Activated CD8-positive, alpha-beta memory T cell treated with anti-CD3 and anti-CD28 coated beads for 1 hour (primary cell): ENCODE measurements around the gene EFCAB6.
A peak's percentile ranks its signal among the peaks of the same experiment; 100 is the strongest.

Source experiments
- DNase-seq, 2 donors: peaks; one replicate each; pipeline ENCODE4 v3.0.0-alpha.2; 2020; ENCODE audit warnings: low read depth in 1 of 2; ENCODE audit errors: extremely low read depth in 1 of 2

Gene EFCAB6, protein sequence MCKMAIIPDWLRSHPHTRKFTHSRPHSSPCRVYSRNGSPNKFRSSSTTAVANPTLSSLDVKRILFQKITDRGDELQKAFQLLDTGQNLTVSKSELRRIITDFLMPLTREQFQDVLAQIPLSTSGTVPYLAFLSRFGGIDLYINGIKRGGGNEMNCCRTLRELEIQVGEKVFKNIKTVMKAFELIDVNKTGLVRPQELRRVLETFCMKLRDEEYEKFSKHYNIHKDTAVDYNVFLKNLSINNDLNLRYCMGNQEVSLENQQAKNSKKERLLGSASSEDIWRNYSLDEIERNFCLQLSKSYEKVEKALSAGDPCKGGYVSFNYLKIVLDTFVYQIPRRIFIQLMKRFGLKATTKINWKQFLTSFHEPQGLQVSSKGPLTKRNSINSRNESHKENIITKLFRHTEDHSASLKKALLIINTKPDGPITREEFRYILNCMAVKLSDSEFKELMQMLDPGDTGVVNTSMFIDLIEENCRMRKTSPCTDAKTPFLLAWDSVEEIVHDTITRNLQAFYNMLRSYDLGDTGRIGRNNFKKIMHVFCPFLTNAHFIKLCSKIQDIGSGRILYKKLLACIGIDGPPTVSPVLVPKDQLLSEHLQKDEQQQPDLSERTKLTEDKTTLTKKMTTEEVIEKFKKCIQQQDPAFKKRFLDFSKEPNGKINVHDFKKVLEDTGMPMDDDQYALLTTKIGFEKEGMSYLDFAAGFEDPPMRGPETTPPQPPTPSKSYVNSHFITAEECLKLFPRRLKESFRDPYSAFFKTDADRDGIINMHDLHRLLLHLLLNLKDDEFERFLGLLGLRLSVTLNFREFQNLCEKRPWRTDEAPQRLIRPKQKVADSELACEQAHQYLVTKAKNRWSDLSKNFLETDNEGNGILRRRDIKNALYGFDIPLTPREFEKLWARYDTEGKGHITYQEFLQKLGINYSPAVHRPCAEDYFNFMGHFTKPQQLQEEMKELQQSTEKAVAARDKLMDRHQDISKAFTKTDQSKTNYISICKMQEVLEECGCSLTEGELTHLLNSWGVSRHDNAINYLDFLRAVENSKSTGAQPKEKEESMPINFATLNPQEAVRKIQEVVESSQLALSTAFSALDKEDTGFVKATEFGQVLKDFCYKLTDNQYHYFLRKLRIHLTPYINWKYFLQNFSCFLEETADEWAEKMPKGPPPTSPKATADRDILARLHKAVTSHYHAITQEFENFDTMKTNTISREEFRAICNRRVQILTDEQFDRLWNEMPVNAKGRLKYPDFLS (N-terminal part only)

DNA sequence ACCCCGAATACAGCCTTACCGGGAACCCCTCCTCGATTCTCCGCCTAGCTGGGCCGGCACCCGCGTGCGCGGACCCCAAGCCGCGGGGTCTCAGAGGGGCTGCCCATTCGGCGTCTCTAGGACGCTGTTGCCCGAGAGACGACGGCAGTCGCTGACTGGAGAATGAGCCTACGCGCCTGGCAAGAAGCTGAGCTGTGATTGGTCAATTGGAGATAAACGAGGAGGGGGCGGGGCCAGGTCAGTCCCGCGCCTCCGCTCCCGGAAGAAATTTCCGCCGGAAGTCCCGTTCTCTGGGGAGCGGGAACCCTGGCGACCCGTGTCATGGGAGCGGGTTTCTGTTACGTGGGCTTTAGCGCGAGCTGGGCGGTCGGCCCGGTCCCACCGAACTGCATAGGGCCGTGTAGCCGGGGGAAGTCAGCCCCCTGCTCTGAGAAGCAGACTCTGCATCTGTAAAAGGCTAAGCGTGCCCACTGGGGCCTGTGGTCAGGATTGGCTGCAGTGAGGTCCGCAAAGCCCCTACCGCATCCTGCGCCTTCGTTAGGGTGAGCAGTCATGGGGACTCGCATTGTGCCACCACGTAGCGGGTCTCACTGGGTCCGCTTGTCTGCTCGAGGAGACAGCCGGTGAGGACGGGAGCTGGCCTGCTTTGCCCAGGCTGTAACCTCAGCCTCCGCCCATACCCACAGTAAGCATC lies at the start of gene EFCAB6:
TSS of gene EFCAB6 (minus strand) at position 157 of the 694 bp plus-strand sequence. CDS start 29,987 bp downstream, outside the sequence.
- peak; percentile 81 to 83 for DNase-seq

DNA sequence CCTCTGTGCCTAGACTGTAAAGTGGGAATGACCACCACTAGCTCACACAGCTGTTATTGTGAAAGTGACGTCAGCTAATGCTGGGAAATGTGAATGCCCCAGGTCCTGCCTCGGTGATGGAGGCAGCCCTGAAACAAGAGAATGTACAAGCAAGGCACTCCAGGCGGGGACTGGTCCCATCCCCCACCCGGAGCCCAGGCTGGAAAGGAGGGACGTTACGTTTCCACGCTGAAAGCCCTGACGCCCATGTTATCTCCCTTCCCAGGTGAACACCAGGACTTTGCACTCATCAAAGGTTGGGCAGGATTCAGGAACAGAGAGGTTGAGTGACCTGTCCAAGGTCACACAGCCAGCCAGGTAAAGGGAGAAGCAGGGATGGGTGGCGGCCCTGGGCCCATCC lies 49.4 kb upstream of the EFCAB6 start:
- no peak for DNase-seq

DNA sequence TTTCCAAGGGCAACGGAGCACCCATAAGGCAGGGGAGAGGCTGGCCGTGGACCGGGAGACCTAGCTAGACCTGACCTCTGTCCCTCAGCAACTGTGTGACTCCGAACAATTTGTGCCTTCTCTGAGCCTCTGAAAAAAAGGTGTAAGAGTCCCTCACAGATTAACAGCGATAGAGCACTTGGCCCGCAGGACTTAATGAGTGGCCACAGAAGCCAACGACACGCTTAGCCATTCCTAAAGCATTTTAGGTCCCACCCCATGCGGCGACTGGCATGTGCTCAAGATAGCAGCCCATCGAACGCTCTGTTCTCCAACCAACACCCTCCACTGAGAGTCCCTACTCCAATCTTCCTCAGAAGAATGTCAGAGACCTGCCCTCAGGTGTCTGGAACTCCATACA lies 48.7 kb upstream of the EFCAB6 start:
- no peak for DNase-seq

DNA sequence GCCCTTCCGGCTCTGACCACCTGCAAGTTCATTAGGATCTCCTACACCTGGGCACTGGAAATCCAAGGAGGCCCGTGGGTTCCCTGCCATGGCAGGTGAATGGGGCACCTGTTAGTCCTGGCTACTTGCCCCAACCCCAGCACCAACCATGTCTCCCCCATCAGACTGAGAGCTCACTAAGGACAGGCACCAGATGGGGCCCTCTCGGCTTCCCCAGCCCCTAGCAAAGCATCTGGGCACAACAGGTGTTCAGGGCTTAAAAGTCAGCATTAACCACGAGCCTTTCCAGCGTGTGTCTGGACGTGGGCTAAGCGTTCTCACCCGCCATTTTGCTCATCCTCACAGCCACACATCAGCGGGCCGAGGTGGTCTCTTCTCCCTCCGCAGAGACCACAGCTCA lies 48.0 kb upstream of the EFCAB6 start:
- no peak for DNase-seq

DNA sequence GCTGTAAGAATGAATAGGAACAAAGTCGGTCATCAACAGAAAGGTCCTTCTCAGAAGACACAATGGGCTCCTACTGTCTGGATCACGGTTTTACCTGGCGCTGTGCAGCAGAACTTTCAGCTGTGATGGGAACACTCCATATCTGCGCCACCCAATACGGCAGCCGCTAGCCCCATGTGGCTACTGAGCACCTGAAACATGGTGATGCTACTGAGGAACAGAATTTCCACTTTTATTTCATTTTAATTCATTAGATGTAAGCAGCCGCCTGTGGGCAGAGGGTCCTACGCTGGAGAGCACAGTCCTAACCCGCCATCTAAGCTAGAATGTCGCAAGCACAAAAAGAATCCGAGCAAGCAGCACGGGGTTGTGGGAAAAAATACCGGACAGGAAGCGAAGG lies 47.5 kb upstream of the EFCAB6 start:
- no peak for DNase-seq

DNA sequence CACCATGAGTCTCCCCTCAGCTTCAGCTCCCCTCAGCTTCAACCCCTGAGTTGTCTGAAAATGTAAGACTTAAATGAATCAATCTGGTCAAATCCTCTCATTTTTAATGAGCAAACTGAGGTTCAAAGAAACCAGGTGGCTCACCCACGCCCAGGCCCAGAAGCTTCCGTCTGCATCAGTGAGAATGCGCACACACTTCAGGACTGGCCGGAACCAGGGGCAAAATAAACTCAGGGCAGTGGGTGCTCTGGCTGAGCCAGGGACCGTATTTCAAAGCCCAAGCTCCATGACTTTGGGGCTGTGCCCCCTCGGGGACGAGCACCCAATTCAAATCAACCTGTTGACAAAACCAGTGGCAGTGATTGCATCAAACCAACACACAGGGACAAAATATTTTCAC lies 47.1 kb upstream of the EFCAB6 start:
- no peak for DNase-seq

DNA sequence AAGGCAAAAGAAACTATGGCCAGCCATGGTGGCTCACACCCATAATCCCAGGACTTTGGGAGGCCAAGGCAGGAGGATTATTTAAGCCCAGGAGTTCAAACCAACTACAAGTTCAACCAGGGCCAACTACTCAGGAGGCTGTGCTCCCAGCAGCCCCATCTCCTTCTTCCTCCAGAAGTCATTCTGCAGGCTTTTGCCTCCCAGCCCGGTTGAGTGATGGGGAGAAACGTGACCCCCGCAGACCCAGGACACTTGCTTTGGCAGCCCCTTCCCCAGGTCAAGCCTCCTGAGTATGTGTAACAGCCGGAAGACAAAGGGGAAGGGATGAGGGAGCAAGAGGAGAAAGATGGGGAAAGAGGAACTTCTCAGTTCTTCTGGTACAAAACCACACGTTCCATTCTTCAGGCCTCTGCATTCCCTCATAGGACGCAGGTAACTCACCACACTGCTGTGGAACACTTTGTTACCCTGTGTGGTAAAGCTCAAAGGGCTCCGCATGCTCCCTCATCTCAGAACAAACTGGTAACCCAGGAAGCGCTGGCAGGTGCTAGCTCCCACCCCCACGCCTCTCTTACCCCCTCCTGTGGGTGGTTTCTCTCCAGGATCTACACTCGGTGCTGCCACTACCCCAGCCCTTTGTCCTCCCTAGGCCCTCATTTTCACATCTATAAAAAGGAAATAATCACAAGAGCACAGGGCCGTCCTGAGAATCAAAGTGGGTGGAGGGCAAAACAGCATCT lies 46.2 kb upstream of the EFCAB6 start:
- no peak for DNase-seq

DNA sequence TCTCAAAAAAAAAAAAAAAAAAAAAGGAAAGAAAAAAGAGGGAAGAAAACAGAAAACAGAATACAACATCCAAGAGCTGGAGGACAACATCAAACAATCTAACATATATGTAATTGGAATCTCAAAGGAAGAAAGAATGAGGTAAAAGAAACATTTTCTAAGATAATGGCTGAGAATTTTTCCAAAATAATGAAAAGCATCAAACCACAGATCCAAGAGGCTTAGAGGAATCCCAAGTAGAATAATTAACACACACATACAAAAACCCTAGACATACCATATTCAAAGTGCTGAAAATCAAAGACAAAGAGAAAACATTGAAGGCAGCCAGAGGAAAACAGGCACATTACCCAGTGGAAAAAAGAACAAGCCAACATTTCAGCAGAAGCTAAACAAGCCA lies 45.3 kb upstream of the EFCAB6 start:
- no peak for DNase-seq

DNA sequence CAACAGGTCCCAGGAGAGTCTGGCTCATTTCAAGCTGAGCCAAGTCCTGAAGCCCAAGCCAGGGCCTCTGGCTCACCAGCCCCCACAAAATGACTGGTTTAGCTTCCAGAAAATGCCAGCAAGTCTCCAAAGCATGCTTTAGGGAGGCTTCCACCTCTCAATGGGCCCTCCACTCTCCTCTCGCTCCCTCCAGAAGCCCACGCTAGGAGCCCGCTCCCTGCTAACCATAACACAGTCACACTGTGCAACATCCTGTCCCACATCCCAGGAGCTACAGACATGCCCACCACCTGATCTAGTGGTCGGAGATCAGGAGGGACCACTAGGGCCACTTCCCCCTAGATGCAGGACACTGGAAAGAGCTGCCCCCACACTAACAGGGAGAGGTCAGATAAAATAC lies 43.3 kb upstream of the EFCAB6 start:
- no peak for DNase-seq

DNA sequence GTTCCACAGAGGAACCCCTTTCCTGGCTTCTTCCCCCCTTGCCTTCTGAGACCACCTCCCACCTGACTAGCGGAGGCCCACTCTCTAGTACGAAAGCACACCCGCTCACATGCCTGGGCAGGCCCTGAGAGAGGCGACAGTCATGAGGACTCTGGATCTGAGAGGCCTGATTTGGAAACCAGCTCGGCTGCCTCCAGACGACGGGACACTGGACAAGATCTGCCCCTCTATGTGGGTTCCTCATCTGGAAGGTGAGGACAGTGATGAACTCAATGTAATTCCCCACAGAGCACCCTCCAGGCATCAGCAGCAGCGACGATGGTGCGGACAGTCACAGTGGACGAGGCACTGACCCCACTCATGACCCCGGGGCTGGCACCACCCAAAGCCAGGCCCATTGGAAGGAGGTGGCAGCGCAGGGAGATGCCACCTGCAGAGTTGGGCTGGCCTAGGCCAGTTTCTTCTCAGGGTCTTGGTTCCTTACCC lies 42.7 kb upstream of the EFCAB6 start:
- DNase-seq: no peak

DNA sequence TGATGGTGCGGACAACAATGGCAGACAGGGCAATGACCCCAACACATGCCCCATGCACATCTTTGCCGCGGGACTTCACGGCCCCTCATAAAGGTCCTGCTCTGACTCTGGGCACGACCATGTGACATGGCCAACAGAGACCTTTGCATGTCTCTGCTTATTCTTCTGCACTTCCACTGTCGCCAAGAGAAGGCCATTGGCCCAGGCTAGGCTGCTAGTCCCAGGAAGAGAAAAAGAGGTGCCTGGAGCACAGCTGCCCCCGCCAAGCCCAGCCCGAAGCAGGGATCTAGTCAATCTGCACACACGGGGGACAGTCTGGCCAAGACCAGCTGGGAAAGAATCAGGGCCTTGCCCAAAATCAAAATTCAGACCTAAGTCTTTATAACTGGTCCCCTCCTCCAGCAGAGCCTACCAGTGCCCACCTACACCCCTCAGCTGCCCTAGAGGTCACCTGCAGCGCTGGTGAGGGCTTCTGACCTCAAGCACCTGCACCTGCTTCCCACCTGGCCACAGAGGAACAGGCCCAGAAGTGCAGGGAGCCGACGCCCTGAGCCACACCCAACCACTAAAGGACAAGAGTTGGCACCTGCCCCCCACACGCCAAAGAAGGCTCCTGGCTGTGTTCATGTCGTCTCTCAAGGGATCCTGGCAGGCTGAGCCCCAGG lies 42.1 kb upstream of the EFCAB6 start:
- DNase-seq: no peak

DNA sequence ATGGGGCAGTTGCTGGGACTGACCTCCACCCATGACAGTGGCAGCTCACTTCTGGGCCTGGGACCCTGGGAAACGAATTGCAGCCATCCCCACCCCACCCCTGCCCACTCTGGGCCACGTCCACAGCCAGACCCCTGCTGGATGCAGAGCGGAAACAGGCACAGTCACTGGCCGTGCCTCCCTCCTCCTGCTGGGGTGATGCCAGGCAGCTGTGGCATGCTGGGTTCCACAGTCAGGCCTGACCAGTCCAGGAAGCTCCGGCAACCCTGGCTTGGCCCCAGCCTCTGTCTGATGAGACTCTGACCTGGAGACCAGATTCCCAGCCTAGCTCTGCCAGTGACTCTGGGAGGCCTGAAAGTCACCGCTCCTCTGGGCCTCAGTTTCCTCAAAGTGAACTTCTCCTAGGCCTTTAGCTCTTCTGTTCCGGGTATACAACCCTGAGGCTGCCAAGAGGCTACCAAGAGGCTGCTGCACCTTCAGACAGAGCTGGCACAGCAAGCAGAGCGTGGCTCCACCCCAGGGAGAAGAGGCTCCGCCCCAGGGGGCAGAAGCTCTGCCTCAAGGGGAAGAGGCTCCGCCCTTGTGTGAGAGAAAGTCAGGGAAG lies 41.3 kb upstream of the EFCAB6 start:
- DNase-seq: no peak

DNA sequence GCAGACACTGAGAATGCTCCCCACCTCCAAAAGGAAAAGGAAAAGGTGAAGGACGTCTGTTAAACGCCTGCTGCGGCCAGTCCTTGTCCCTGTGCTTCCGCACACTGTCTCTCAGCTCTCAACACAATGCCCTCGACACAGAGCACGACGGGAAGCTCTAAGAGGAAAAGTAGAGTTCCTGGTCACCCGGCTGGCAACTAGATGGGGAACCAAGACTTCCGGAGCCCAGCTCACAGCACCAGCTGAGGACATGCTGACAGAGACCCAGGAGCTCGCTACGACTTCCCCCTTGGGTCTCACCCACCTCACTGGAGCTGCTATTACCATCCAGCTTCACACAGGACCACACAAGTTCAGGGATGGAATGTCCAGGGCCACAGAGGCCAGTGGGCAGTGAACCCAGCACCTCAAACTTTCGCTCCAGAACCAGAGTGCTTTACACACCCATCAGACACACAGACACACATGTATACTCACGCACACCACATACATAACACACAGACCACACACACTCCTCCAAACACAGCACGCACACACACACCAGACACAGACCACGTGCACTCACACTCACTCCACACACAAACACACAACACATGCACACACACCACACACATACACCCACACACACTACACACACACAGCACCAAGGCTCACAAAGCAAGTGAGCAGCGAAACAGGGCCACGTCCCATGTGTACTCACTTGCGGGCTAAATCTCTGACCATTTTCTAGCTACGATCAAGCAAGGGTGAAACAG lies 40.6 kb upstream of the EFCAB6 start:
- no peak for DNase-seq

DNA sequence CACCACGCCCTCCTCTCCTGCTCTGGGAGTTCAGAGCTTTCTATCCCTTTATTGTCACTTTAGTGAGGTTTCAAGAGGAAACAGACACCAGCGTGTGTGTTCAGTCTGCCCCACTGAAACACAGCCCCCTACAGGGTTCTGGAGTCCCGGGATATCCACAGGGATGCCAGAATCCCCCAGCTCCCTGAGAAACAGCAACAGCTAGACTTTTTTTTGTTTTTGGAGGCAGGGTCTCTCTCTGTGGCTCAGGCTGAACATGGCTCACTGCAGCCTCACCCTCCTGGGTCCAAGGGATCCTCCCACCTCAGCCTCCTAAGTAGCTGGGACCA lies 39.8 kb upstream of the EFCAB6 start:
- no peak for DNase-seq

DNA sequence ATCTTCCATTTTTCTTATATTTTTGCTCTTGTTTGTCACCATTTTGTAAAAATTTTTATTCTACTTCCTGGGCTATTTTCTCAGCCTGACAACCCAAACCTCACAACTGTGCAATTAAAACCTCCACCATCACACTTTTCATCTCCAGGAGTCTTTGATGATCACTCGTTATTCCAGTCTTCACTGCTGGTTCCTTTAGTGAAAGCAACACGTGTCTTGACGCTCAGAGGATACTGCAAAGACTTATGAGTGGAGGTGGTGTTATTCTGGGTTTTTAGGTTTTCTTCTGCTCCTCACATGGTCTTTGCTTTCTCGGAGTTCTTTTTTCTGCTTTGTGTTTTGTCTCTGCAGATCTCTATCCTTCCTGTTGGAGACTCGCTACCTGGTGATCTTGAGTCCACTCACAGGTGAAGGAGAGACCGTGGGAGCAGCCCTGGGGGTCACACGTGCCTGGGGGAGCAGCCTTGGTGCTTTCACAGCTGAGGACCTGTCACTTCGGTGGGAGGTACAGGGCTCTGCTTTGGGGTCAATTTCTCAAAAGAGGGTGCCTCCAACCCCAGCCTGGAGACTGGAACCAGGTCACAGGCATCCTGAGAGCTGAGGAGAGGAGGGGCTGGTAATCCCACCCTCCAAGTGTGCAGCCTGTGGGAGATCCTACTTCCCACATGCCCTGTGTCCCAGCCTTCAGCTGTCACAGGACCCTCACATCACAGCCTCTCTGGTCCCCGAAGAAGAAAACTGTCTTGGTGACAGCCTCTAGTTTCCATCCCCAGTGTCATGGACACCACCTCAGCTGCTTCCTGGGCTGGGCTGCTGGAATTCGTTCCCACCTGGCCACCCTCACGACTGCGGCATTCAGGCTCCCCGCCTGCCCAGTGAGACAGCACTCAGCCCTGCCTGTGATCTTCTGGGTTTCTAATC lies 39.2 kb upstream of the EFCAB6 start:
- DNase-seq: no peak

DNA sequence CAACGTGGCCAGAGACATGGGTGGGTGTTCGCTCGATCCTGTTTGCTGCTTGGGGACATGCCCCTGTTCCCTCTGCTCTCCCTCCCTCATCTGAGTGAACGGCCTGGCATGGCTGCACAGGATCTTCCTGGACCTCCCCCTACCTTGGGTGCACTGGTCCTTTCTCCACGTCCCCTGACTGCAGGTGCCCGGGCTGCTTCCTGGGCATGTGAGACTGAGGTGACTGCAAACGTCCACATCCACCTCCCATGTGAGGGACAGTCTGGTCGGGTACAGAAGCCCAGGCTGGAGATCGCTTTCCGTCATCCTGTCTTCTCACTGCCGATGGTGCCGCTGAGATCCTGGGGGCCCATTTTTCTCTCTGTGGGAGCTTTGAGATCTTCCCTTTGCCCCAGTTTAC lies 38.4 kb upstream of the EFCAB6 start:
- no peak for DNase-seq

DNA sequence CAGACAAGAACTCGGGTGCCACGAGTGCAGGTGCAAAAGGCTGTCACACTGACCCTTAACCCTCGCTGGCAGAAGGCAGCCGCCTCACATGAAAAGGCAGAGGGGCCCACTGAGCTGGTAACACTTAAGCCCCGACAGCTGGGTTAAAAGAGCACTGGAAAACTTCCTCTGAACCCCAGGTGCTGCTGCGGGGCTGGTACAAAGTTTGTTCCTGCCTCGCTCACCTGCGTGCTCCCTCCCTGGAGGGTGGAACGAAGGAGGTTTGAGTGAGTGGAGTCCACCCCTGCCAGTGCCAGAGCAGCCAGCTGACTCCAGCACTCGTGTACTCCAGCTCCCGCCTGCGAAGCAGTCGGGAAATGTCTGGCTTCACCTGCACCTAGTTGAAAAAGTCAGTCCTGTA lies 37.6 kb upstream of the EFCAB6 start:
- no peak for DNase-seq
